WTC11 (cell line): Measurements from ENCODE around the gene AGPS. TPM values are rescaled to one million over a fixed set of nuclear protein-coding genes. Genes with fewer than 3 reads are reported as not detected.
A peak's percentile ranks its signal among the peaks of the same experiment; 100 is the strongest.

Source experiments
- ATAC-seq: fragments of 200-7000 bp; cut with Tn5 transposase; 2 replicates; pipeline ENCODE4 v1.10.0; 2021; ENCODE audit warnings: mild to moderate bottlenecking, moderate library complexity
- CTCF ChIA-PET: fragments of 300-600 bp; sonication (Branson Sonifier 250); formaldehyde crosslinking; loops from one replicate; lab custom pipeline; 2021; ENCODE audit warnings: antibody characterized with exemption; lab: Charles Lee
- POLR2A ChIA-PET: fragments of 350-600 bp; sonication (Branson Sonifier 250); formaldehyde crosslinking; loops from one replicate; lab custom pipeline; 2021; ENCODE audit warnings: antibody characterized with exemption; lab: Charles Lee
- DNase-seq: peaks from one replicate; pipeline ENCODE4 v3.0.0; 2021; ENCODE audit warnings: low spot score
- H3K27ac Mint-ChIP-seq: 2 replicates; pipeline ENCODE4 v1.8.0; 2021; ENCODE audit warnings: mixed read lengths
- H3K27me3 Mint-ChIP-seq: 2 replicates; pipeline ENCODE4 v1.8.0; 2021; ENCODE audit warnings: low read depth, mild to moderate bottlenecking, moderate library complexity, mixed read lengths
- H3K36me3 Mint-ChIP-seq: 2 replicates; pipeline ENCODE4 v1.8.0; 2021; ENCODE audit warnings: mixed read lengths
- H3K4me1 Mint-ChIP-seq: 2 replicates; pipeline ENCODE4 v1.8.0; 2022; ENCODE audit warnings: mixed read lengths
- H3K4me3 Mint-ChIP-seq: 2 replicates; pipeline ENCODE4 v1.8.0; 2021; ENCODE audit warnings: mild to moderate bottlenecking, moderate library complexity, mixed read lengths
- H3K9me3 Mint-ChIP-seq: 2 replicates; pipeline ENCODE4 v1.8.0; 2021; ENCODE audit warnings: mixed read lengths
- ARID4B ChIP-seq: sonication (generic); formaldehyde crosslinking; IDR thresholded peaks from 2 replicates; pipeline ENCODE4 v1.8.0; 2023; ENCODE audit warnings: missing genetic modification reagents, mild to moderate bottlenecking, borderline replicate concordance
- CBFB ChIP-seq: sonication (generic); formaldehyde crosslinking; IDR thresholded peaks from 2 replicates; pipeline ENCODE4 v1.8.1; 2022; ENCODE audit warnings: mild to moderate bottlenecking, low read depth, missing genetic modification reagents
- ETV6 ChIP-seq: sonication (generic); formaldehyde crosslinking; IDR thresholded peaks from 2 replicates; pipeline ENCODE4 v1.8.1; 2022; ENCODE audit warnings: mild to moderate bottlenecking, missing genetic modification reagents
- FOXP1 ChIP-seq: sonication (generic); formaldehyde crosslinking; IDR thresholded peaks from 2 replicates; pipeline ENCODE4 v1.8.0; 2022; ENCODE audit warnings: missing genetic modification reagents, mild to moderate bottlenecking, moderate library complexity, borderline replicate concordance
- HMGXB4 ChIP-seq: sonication (generic); formaldehyde crosslinking; IDR thresholded peaks from 2 replicates; pipeline ENCODE4 v1.8.1; 2023; ENCODE audit warnings: mild to moderate bottlenecking, moderate library complexity, missing genetic modification reagents
- KAT7 ChIP-seq: sonication (generic); formaldehyde crosslinking; IDR thresholded peaks from 2 replicates; pipeline ENCODE4 v1.8.1; 2023; ENCODE audit warnings: missing genetic modification reagents, mild to moderate bottlenecking, borderline replicate concordance
- NFYB ChIP-seq: sonication (generic); formaldehyde crosslinking; conservative IDR thresholded peaks from 2 replicates; pipeline ENCODE4 v1.8.0; 2022; ENCODE audit warnings: low read depth, missing genetic modification reagents
- NR2C2 ChIP-seq: sonication (generic); formaldehyde crosslinking; IDR thresholded peaks from 2 replicates; pipeline ENCODE4 v1.8.0; 2022; ENCODE audit warnings: mild to moderate bottlenecking, missing genetic modification reagents
- NR3C1 ChIP-seq: sonication (generic); formaldehyde crosslinking; conservative IDR thresholded peaks from 2 replicates; pipeline ENCODE4 v1.8.1; 2023; ENCODE audit warnings: low read depth, mild to moderate bottlenecking, missing genetic modification reagents
- PRDM15 ChIP-seq: sonication (generic); formaldehyde crosslinking; IDR thresholded peaks from 2 replicates; pipeline ENCODE4 v1.8.0; 2022; ENCODE audit warnings: missing genetic modification reagents
- SMAD4 ChIP-seq: sonication (generic); formaldehyde crosslinking; IDR thresholded peaks from 2 replicates; pipeline ENCODE4 v1.8.0; 2022; ENCODE audit warnings: mild to moderate bottlenecking, missing genetic modification reagents
- TEAD1 ChIP-seq: sonication (generic); formaldehyde crosslinking; IDR thresholded peaks from 2 replicates; pipeline ENCODE4 v1.8.0; 2022; ENCODE audit warnings: mild to moderate bottlenecking, missing genetic modification reagents
- ZNF138 ChIP-seq: sonication (generic); formaldehyde crosslinking; conservative IDR thresholded peaks from 2 replicates; pipeline ENCODE4 v1.8.1; 2022; ENCODE audit warnings: mild to moderate bottlenecking, moderate library complexity, missing genetic modification reagents
- ZNF263 ChIP-seq: sonication (generic); formaldehyde crosslinking; IDR thresholded peaks from 2 replicates; pipeline ENCODE4 v1.8.1; 2022; ENCODE audit warnings: low read depth, mild to moderate bottlenecking, moderate library complexity, missing genetic modification reagents
- ZNF423 ChIP-seq: fragments of 250-450 bp; sonication (Bioruptor Pico); IDR thresholded peaks from 2 replicates; pipeline ENCODE4 v2.1.2; 2022; ENCODE audit warnings: mild to moderate bottlenecking, moderate library complexity
- total RNA-seq: library from RNA; stranded (reverse); gene quantifications from 3 replicates; pipeline ENCODE4 v1.2.3, GENCODE V29; 2021
- TF ChIP-seq, protein P1 (sequence below): fragments of 250-450 bp; sonication (Bioruptor Pico); IDR thresholded peaks from 2 replicates; pipeline ENCODE4 v2.1.2; 2022; ENCODE audit warnings: mild to moderate bottlenecking, moderate library complexity
- TF ChIP-seq, protein P2 (sequence below): sonication (generic); formaldehyde crosslinking; IDR thresholded peaks from 2 replicates; pipeline ENCODE4 v1.8.1; 2022; ENCODE audit warnings: mild to moderate bottlenecking, missing genetic modification reagents, moderate library complexity, borderline replicate concordance
- TF ChIP-seq, protein P3 (sequence below): sonication (generic); formaldehyde crosslinking; IDR thresholded peaks from 2 replicates; pipeline ENCODE4 v1.8.0; 2022; ENCODE audit warnings: mild to moderate bottlenecking, missing genetic modification reagents
- TF ChIP-seq, protein P4 (sequence below): sonication (generic); formaldehyde crosslinking; IDR thresholded peaks from 2 replicates; pipeline ENCODE4 v1.8.0; 2022; ENCODE audit warnings: mild to moderate bottlenecking, missing genetic modification reagents
- TF ChIP-seq, protein P5 (sequence below): sonication (generic); formaldehyde crosslinking; IDR thresholded peaks from 2 replicates; pipeline ENCODE4 v1.8.1; 2023; ENCODE audit warnings: mild to moderate bottlenecking, missing genetic modification reagents, moderate library complexity

The AGPS gene
- total RNA-seq, 1 experiment from 2014 or later, result 60.8 TPM

GRCh38 chr2:177552422-177553175, 160.0 kb downstream of the AGPS start:
- peaks cover 7% of the 10 kb centered on the region for H3K9me3 Mint-ChIP-seq
- POLR2A ChIA-PET, result interaction anchor here (0.5 to 0.7 kb wide), 2 partner anchors 167 to 443 kb away, joined by 3 to 6 read pairs; no protein-coding TSS in a partner anchor
- H3K4me3 Mint-ChIP-seq, result peak overlapping the region; percentile 95
- peak; percentile 87 for DNase-seq
- peaks cover 21% of the 10 kb centered on the region for H3K27me3 Mint-ChIP-seq
- peaks cover 6% of the 10 kb centered on the region; the same call in 1 of the 2 replicates for H3K36me3 Mint-ChIP-seq
- peak overlapping the region; percentile 99 for H3K27ac Mint-ChIP-seq
- ATAC-seq, result peak; percentile 91
- H3K4me1 Mint-ChIP-seq, result no peaks in the 10 kb centered on the region; the same call in 1 of the 2 replicates
- CTCF ChIA-PET, result no interaction called here
- TF ChIP-seq ZNF263 (CRISPR knock-in tag) (no peak), NR2C2 (0 out of 2 replicates have a peak, but pooled peaks have one; percentile 3), ZNF423 (CRISPR knock-in tag) (no peak), HMGXB4 (CRISPR knock-in tag) (no peak), ZNF138 (CRISPR knock-in tag) (no peak), ETV6 (CRISPR knock-in tag) (peak; percentile 48; the same call in 1 of the 2 replicates), FOXP1 (CRISPR knock-in tag) (peak; percentile 37; the same call in 1 of the 2 replicates), NR3C1 (CRISPR knock-in tag) (no peak), KAT7 (CRISPR knock-in tag) (no peak), PRDM15 (CRISPR knock-in tag) (no peak), NFYB (CRISPR knock-in tag) (no peak), CBFB (CRISPR knock-in tag) (no peak), TEAD1 (peak; percentile 23; the same call in 1 of the 2 replicates), SMAD4 (CRISPR knock-in tag) (no peak), ARID4B (no peak)
- TF ChIP-seq, protein P1, sequence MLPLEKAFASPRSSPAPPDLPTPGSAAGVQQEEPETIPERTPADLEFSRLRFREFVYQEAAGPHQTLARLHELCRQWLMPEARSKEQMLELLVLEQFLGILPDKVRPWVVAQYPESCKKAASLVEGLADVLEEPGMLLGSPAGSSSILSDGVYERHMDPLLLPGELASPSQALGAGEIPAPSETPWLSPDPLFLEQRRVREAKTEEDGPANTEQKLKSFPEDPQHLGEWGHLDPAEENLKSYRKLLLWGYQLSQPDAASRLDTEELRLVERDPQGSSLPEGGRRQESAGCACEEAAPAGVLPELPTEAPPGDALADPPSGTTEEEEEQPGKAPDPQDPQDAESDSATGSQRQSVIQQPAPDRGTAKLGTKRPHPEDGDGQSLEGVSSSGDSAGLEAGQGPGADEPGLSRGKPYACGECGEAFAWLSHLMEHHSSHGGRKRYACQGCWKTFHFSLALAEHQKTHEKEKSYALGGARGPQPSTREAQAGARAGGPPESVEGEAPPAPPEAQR (CRISPR knock-in tag), result no peak
- TF ChIP-seq, protein P2, sequence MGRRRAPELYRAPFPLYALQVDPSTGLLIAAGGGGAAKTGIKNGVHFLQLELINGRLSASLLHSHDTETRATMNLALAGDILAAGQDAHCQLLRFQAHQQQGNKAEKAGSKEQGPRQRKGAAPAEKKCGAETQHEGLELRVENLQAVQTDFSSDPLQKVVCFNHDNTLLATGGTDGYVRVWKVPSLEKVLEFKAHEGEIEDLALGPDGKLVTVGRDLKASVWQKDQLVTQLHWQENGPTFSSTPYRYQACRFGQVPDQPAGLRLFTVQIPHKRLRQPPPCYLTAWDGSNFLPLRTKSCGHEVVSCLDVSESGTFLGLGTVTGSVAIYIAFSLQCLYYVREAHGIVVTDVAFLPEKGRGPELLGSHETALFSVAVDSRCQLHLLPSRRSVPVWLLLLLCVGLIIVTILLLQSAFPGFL, result 0 out of 2 replicates have a peak, but pooled peaks have one; percentile 38
- TF ChIP-seq, protein P3, sequence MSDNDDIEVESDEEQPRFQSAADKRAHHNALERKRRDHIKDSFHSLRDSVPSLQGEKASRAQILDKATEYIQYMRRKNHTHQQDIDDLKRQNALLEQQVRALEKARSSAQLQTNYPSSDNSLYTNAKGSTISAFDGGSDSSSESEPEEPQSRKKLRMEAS, result peak; percentile 64; the same call in 1 of the 2 replicates
- TF ChIP-seq, protein P4, sequence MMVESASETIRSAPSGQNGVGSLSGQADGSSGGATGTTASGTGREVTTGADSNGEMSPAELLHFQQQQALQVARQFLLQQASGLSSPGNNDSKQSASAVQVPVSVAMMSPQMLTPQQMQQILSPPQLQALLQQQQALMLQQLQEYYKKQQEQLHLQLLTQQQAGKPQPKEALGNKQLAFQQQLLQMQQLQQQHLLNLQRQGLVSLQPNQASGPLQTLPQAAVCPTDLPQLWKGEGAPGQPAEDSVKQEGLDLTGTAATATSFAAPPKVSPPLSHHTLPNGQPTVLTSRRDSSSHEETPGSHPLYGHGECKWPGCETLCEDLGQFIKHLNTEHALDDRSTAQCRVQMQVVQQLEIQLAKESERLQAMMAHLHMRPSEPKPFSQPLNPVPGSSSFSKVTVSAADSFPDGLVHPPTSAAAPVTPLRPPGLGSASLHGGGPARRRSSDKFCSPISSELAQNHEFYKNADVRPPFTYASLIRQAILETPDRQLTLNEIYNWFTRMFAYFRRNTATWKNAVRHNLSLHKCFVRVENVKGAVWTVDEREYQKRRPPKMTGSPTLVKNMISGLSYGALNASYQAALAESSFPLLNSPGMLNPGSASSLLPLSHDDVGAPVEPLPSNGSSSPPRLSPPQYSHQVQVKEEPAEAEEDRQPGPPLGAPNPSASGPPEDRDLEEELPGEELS, result no peak
- TF ChIP-seq, protein P5, sequence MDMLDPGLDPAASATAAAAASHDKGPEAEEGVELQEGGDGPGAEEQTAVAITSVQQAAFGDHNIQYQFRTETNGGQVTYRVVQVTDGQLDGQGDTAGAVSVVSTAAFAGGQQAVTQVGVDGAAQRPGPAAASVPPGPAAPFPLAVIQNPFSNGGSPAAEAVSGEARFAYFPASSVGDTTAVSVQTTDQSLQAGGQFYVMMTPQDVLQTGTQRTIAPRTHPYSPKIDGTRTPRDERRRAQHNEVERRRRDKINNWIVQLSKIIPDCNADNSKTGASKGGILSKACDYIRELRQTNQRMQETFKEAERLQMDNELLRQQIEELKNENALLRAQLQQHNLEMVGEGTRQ (CRISPR knock-in tag), result no peak
